Upper lobe of left lung (tissue), 6 donors: ENCODE data around the gene HOXC11. TPM values are rescaled to one million over a fixed set of nuclear protein-coding genes. Genes with fewer than 3 reads are reported as not detected.
A peak's percentile ranks its signal among the peaks of the same experiment; 100 is the strongest.

Experiments used
- ATAC-seq, 2 donors: fragments of 200-7000 bp; cut with Tn5 transposase; one replicate each; pipeline ENCODE4 v1.9.1; 2022; ENCODE audit warnings: mild to moderate bottlenecking in 2 of 2, moderate library complexity in 2 of 2; ENCODE audit not compliant: low FRiP score in 2 of 2
- DNase-seq, 2 donors: peaks; one replicate each; pipeline ENCODE4 v3.0.0-alpha.2; 2019 to 2020
- H3K27ac ChIP-seq, 4 donors: fragments of 200-600 bp; sonication (generic); one replicate each; pipeline ENCODE4 v1.5.1; 2016 to 2019
- H3K27me3 ChIP-seq, 4 donors: fragments of 200-600 bp; sonication (generic); one replicate each; pipeline ENCODE4 v1.5.1; 2017 to 2019
- H3K36me3 ChIP-seq, 4 donors: fragments of 200-600 bp; sonication (generic); one replicate each; pipeline ENCODE4 v1.5.1; 2016 to 2019
- H3K4me1 ChIP-seq, 4 donors: fragments of 200-600 bp; sonication (generic); one replicate each; pipeline ENCODE4 v1.5.1; 2018 to 2019
- H3K4me3 ChIP-seq, 4 donors: fragments of 200-600 bp; sonication (generic); one replicate each; pipeline ENCODE4 v1.5.1; 2017 to 2019; ENCODE audit warnings: mild to moderate bottlenecking in 2 of 4, moderate library complexity in 1 of 4
- H3K9me3 ChIP-seq, 4 donors: fragments of 200-600 bp; sonication (generic); one replicate each; pipeline ENCODE4 v1.5.1; 2018 to 2019
- CTCF ChIP-seq, 6 experiments: fragments of 450-650 bp in 4 of 6; fragments of 200-600 bp in 2 of 6; sonication (generic) in 2 of 6; IDR thresholded peaks; one replicate each; pipeline ENCODE4 v1.5.1; 2016 to 2019; ENCODE audit warnings: antibody characterized with exemption in 6 of 6
- EP300 ChIP-seq, 4 donors: sonication (generic); formaldehyde crosslinking; IDR thresholded peaks; one replicate each; pipeline ENCODE4 v1.5.1; 2017; ENCODE audit warnings: antibody characterized with exemption in 4 of 4, control low read depth in 2 of 4
- POLR2A ChIP-seq, 4 donors: fragments of 450-650 bp; IDR thresholded peaks; one replicate each; pipeline ENCODE4 v1.5.1; 2016 to 2017; ENCODE audit warnings: antibody characterized with exemption in 4 of 4, mild to moderate bottlenecking in 2 of 4
- POLR2AphosphoS5 ChIP-seq, 2 donors: sonication (generic); formaldehyde crosslinking; IDR thresholded peaks; one replicate each; pipeline ENCODE4 v1.5.1; 2017; ENCODE audit warnings: antibody characterized with exemption in 2 of 2
- WGBS, 2 donors: methylation state at CpG; one replicate each; pipeline ENCODE4 v1.1.5; 2017 to 2018; 5-methylcytosine and 5-hydroxymethylcytosine counted together
- total RNA-seq, 6 donors: library from RNA; depleted of rRNA in 4 of 6; stranded (reverse); fragments of >200 nt in 4 of 6; gene quantifications; one replicate each; pipeline versions ENCODE4 v1.1.0 to v1.2.1, GENCODE V29; 2016 to 2021
- donor health status: DM: no; HTN: no; CAD: no; lungs with moderate emphysema.
- donor health status: DM: no; HTN: yes; CAD: no; lungs with severe emphysema.

The HOXC11 gene
- total RNA-seq, 6 donors from 2014 or later = not detected

- TF ChIP-seq POLR2A (IDR thresholded peaks at IDR 0.05) (no peak), POLR2AphosphoS5 (IDR thresholded peaks at IDR 0.05) (no peak), CTCF (IDR thresholded peaks at IDR 0.05) (no peak), EP300 (IDR thresholded peaks at IDR 0.05) (no peak)
- peak in 1 of 2 donors; percentile 33 for ATAC-seq
- peak in 1 of 2 donors; percentile 83 for DNase-seq
- Histone ChIP-seq H3K4me3 (no peak overlapping the region), H3K9me3 (no peaks in the 10 kb centered on the region), H3K36me3 (no peaks in the 10 kb centered on the region), H3K4me1 (peaks cover 3 to 23% (median 8%) of the 10 kb centered on the region in 4 donors), H3K27me3 (peaks cover 2 to 81% (median 45%) of the 10 kb centered on the region in 4 donors), H3K27ac (no peak overlapping the region)
- 7 to 10% methylated on average over 8 to 34 of the region's 91 CpGs for WGBS, 2 donors
Observed at GRCh38 chr12:53939141-53940108, 33.5 kb upstream of the HOXC11 start.

GRCh38 chr12:53940443-53941014, 32.4 kb upstream of the HOXC11 start:
- Histone ChIP-seq H3K4me1 (peaks cover 2 to 22% (median 7%) of the 10 kb centered on the region in 4 donors), H3K9me3 (no peaks in the 10 kb centered on the region), H3K36me3 (no peaks in the 10 kb centered on the region), H3K27ac (no peak overlapping the region), H3K27me3 (peaks cover 2 to 80% (median 43%) of the 10 kb centered on the region in 4 donors), H3K4me3 (no peak overlapping the region)
- ATAC-seq (no peak), DNase-seq (no peak)
- TF ChIP-seq EP300 (IDR thresholded peaks at IDR 0.05) (no peak), POLR2AphosphoS5 (IDR thresholded peaks at IDR 0.05) (no peak), POLR2A (IDR thresholded peaks at IDR 0.05) (no peak), CTCF (IDR thresholded peaks at IDR 0.05) (no peak)
- 4 to 10% methylated on average over 5 to 9 of the region's 9 CpGs for WGBS, 2 donors

- Histone ChIP-seq H3K4me1 (peaks cover 0 to 16% (median 7%) of the 10 kb centered on the region in 4 donors), H3K9me3 (no peaks in the 10 kb centered on the region), H3K27me3 (peaks cover 2 to 79% (median 43%) of the 10 kb centered on the region in 4 donors), H3K4me3 (no peak overlapping the region), H3K36me3 (no peaks in the 10 kb centered on the region), H3K27ac (no peak overlapping the region)
- ATAC-seq (no peak), DNase-seq (no peak)
- TF ChIP-seq CTCF (IDR thresholded peaks at IDR 0.05) (no peak), EP300 (IDR thresholded peaks at IDR 0.05) (no peak), POLR2A (IDR thresholded peaks at IDR 0.05) (no peak), POLR2AphosphoS5 (IDR thresholded peaks at IDR 0.05) (no peak)
Observed at GRCh38 chr12:53941187-53941586, 31.7 kb upstream of the HOXC11 start.

GRCh38 chr12:53941750-53942149, 31.2 kb upstream of the HOXC11 start:
- H3K27me3 ChIP-seq = peaks cover 3 to 80% (median 41%) of the 10 kb centered on the region in 4 donors

More at GRCh38 chr12:53941750-53942149, 31.2 kb upstream of the HOXC11 start:
- Histone ChIP-seq H3K9me3 (no peaks in the 10 kb centered on the region), H3K36me3 (no peaks in the 10 kb centered on the region), H3K4me3 (no peak overlapping the region), H3K4me1 (peaks cover 0 to 16% (median 7%) of the 10 kb centered on the region in 4 donors), H3K27ac (no peak overlapping the region)
- ATAC-seq = no peak
- TF ChIP-seq EP300 (IDR thresholded peaks at IDR 0.05) = no peak
- no peak for TF ChIP-seq POLR2A (IDR thresholded peaks at IDR 0.05)
- no peak for TF ChIP-seq POLR2AphosphoS5 (IDR thresholded peaks at IDR 0.05)
- TF ChIP-seq CTCF (IDR thresholded peaks at IDR 0.05) = no peak
- DNase-seq = no peak
- 23 to 26% methylated on average over 5 of the region's 5 CpGs for WGBS, 2 donors
